Keratinocyte (primary cell): ENCODE results near the gene CCNY. TPM values are rescaled to one million over a fixed set of nuclear protein-coding genes. Genes with fewer than 3 reads are reported as not detected.

Source experiments
- DNase-seq: peaks from one replicate; pipeline ENCODE4 v3.0.0-alpha.2; 2011; ENCODE audit warnings: low read depth, missing footprints, low spot score
- FAIRE-seq: peaks from 2 replicates; lab custom pipeline; 2011; peaks lifted over from hg19 to GRCh38; lab: Jason Lieb, UNC
- H2AFZ ChIP-seq: 2 replicates; pipeline ENCODE4 v1.6.0; 2012; ENCODE audit warnings: low read length, control low read depth, inconsistent platforms; ENCODE audit not compliant: control insufficient read depth
- H3K27ac ChIP-seq: 2 replicates; pipeline ENCODE4 v1.5.1; 2011; ENCODE audit warnings: low read length; ENCODE audit not compliant: control insufficient read depth, insufficient read depth
- H3K27me3 ChIP-seq: 3 replicates; pipeline ENCODE4 v1.6.0; 2011; ENCODE audit warnings: low read length; ENCODE audit not compliant: control insufficient read depth, insufficient read depth; ENCODE audit errors: extremely low read depth
- H3K36me3 ChIP-seq, 2 experiments: 2 replicates in 1 of 2; 3 replicates in 1 of 2; pipeline ENCODE4 v1.5.1; 2011; ENCODE audit warnings: low read length in 2 of 2, mild to moderate bottlenecking in 1 of 2; ENCODE audit not compliant: control insufficient read depth in 2 of 2, insufficient read depth in 2 of 2; ENCODE audit errors: extremely low read depth in 1 of 2
- H3K4me1 ChIP-seq: 3 replicates; pipeline ENCODE4 v1.5.1; 2011; ENCODE audit warnings: low read length; ENCODE audit not compliant: control insufficient read depth, insufficient read depth; ENCODE audit errors: extremely low read depth
- H3K4me2 ChIP-seq: 3 replicates; pipeline ENCODE4 v1.6.0; 2011; ENCODE audit warnings: low read depth, low read length; ENCODE audit not compliant: control insufficient read depth, insufficient read depth; ENCODE audit errors: extremely low read depth
- H3K4me3 ChIP-seq, 3 experiments: fragments of 200-600 bp in 1 of 3; sonication (generic) in 1 of 3; 2 replicates in 2 of 3; 3 replicates in 1 of 3; pipeline ENCODE4 v1.5.1; 2011 to 2016; ENCODE audit warnings: low read length in 3 of 3, mild to moderate bottlenecking in 3 of 3, control low read depth in 2 of 3, inconsistent platforms in 1 of 3, low read depth in 1 of 3, mixed read lengths in 1 of 3, mixed run types in 1 of 3, moderate library complexity in 1 of 3; ENCODE audit not compliant: control insufficient read depth in 2 of 3, insufficient read depth in 2 of 3; ENCODE audit errors: extremely low read depth in 1 of 3
- H3K79me2 ChIP-seq: 2 replicates; pipeline ENCODE4 v1.6.0; 2012; ENCODE audit warnings: low read length; ENCODE audit not compliant: control insufficient read depth, insufficient read depth
- H3K9ac ChIP-seq: 3 replicates; pipeline ENCODE4 v1.6.0; 2011; ENCODE audit warnings: low read length; ENCODE audit not compliant: control insufficient read depth, insufficient read depth; ENCODE audit errors: extremely low read depth
- H3K9me1 ChIP-seq: 3 replicates; pipeline ENCODE4 v1.6.0; 2011; ENCODE audit warnings: low read length; ENCODE audit not compliant: control insufficient read depth, insufficient read depth; ENCODE audit errors: extremely low read depth
- H3K9me3 ChIP-seq: 2 replicates; pipeline ENCODE4 v1.5.1; 2012; ENCODE audit warnings: low read depth, low read length; ENCODE audit not compliant: control insufficient read depth
- H4K20me1 ChIP-seq: 3 replicates; pipeline ENCODE4 v1.6.0; 2011; ENCODE audit warnings: low read length; ENCODE audit not compliant: control insufficient read depth, insufficient read depth; ENCODE audit errors: extremely low read depth
- CTCF ChIP-seq, 3 experiments: IDR thresholded peaks in 1 of 3; conservative IDR thresholded peaks in 1 of 3; optimal IDR thresholded peaks in 1 of 3; 2 replicates in 2 of 3; 3 replicates in 1 of 3; pipeline versions ENCODE3 to v1.5.1; 2011; ENCODE audit warnings: low read length in 3 of 3, mild to moderate bottlenecking in 3 of 3, moderate library complexity in 2 of 3, control low read depth in 1 of 3, inconsistent platforms in 1 of 3; ENCODE audit not compliant: insufficient read depth in 2 of 3; ENCODE audit errors: extremely low read depth in 1 of 3
- EZH2 ChIP-seq: IDR thresholded peaks from one replicate; pipeline ENCODE4 v1.6.1; 2012; ENCODE audit warnings: inconsistent platforms, mild to moderate bottlenecking, low read length, moderate library complexity
- dilution Hi-C: fragments of 300-500 bp; cut with MboI; formaldehyde crosslinking; loops from one replicate; pipeline ENCODE4 v1.7.0; 2020; ENCODE audit warnings: low sequenced_read_pairs; ENCODE audit not compliant: extremely low pct_ligation_motif_present
- polyA plus RNA-seq, 5 experiments: library from polyadenylated mRNA; depleted of rRNA in 3 of 5; stranded (reverse) in 3 of 5; stranded (forward) in 1 of 5; unstranded in 1 of 5; fragments of >200 nt; gene quantifications; 1 replicate in 1 of 5; 2 replicates in 3 of 5; 3 replicates in 1 of 5; pipeline versions ENCODE4 v1.2.1 to v1.2.3, GENCODE V29; 2011 to 2012; ENCODE audit warnings: missing spikeins in 2 of 5, low read depth in 1 of 5, low replicate concordance in 1 of 5

CCNY gene
- polyA plus RNA-seq, 1 donor (not counting 4 experiments of a cell fraction or from before 2014, with no cell fraction given), result 58.9 TPM

GRCh38 chr10:35492386-35493195 lies 156.3 kb downstream of the CCNY start:
- peaks cover 20% of the 10 kb centered on the region for H3K4me1 ChIP-seq
- DNase-seq (no peak), FAIRE-seq (peak; percentile 5)
- peaks cover 12% of the 10 kb centered on the region for H4K20me1 ChIP-seq
- no peaks in the 10 kb centered on the region for H3K9me3 ChIP-seq
- TF ChIP-seq EZH2, result no peak
- TF ChIP-seq CTCF (optimal IDR thresholded peaks at IDR 0.05 in 1 of 3, IDR thresholded peaks at IDR 0.05 in 1 of 3, conservative IDR thresholded peaks at IDR 0.05 in 1 of 3; ENCODE audit: extremely low read depth in 1 of 3, insufficient read depth in 2 of 3, low read length in 3 of 3), result no peak
- H3K4me3 ChIP-seq, result peak overlapping the region in 1 of 3 experiments; percentile 16
- peaks cover 0 to 2% of the 10 kb centered on the region in 2 experiments for H3K36me3 ChIP-seq
- peaks cover 33% of the 10 kb centered on the region for H3K79me2 ChIP-seq
- peak overlapping the region; percentile 36 for H3K9ac ChIP-seq
- peak overlapping the region; percentile 52 for H3K4me2 ChIP-seq
- H3K27me3 ChIP-seq, result no peaks in the 10 kb centered on the region
- dilution Hi-C loops, result no loop called here
- peak overlapping the region; percentile 66 for H3K27ac ChIP-seq
- H3K9me1 ChIP-seq, result peaks cover 12% of the 10 kb centered on the region
- H2AFZ ChIP-seq, result no peak overlapping the region

- Histone ChIP-seq H3K4me2 (peak overlapping the region; percentile 52), H3K79me2 (peaks cover 39% of the 10 kb centered on the region), H3K27me3 (no peaks in the 10 kb centered on the region), H3K9me3 (no peaks in the 10 kb centered on the region), H3K4me1 (peaks cover 20% of the 10 kb centered on the region), H4K20me1 (peaks cover 19% of the 10 kb centered on the region), H3K27ac (peak overlapping the region; percentile 66), H3K36me3 (no peaks in the 10 kb centered on the region), H3K4me3 (no peak overlapping the region), H3K9ac (peak overlapping the region; percentile 33), H3K9me1 (peaks cover 14% of the 10 kb centered on the region), H2AFZ (no peak overlapping the region)
- peak; percentile 64 for FAIRE-seq
- TF ChIP-seq EZH2 (no peak), CTCF (optimal IDR thresholded peaks at IDR 0.05 in 1 of 3, IDR thresholded peaks at IDR 0.05 in 1 of 3, conservative IDR thresholded peaks at IDR 0.05 in 1 of 3; ENCODE audit: extremely low read depth in 1 of 3, insufficient read depth in 2 of 3, low read length in 3 of 3) (no peak)
- dilution Hi-C loops, result no loop called here
- DNase-seq, result no peak
Observed at GRCh38 chr10:35493196-35494118, 157.1 kb downstream of the CCNY start.
